NCI-H1694 (cell line): ENCODE measurements around the gene TOR4A.
"Not testable (repeated sequence)": the region's sequence is repeated elsewhere in the genome, so short reads cannot be mapped to it uniquely, and the experiment has no call there.

Experiments
- DNase-seq: peaks from one replicate; lab custom pipeline; 2025; lab: John Stamatoyannopoulos, UW

TOR4A gene

DNA sequence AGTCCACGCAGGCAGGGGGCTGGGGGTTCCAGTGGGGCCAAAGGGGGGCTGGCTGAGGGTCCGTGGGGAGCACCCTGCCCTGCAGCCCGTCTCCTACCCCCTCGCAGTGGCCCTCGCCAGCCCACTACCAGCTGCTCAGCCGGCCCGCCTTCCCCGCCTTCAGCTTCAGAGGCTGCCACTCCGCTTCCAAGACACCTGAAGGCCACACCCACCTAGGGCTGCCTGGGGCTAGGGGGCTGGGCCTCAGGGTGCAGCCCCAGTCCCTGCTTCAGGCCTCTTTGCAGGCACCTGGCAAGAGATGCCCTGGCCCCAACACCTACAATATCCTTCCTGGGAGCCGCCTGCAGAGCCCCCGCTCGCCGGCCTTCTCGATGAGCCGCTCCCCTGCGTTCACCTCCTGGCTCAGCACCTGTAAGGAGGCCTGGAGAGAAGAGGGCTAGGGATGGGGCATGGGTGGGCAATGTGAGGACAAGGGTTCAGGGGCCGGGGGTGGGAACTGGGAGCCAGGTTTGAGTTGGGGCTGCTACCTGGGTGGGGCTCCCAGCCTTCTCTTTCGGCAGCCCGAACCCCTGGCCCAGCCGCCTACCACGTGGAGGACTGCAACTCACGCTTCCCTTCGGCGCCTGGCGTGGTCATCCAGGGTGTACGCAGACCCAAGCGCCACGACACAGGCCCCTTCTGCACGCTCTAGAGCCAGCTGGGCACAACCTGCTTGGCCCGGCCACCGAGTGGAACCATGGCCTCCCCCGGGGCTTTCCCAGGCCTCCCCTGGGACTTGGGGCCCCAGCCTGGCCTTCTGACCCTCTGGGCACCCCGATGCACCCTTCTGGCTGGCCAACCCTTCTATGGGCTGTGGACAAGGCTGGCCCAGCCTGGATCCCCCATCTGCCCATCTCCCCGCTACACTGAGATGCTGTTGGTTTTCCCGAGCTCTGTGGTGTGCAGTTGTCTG is 24.7 kb upstream of the TOR4A start:
- no peak for DNase-seq

DNA sequence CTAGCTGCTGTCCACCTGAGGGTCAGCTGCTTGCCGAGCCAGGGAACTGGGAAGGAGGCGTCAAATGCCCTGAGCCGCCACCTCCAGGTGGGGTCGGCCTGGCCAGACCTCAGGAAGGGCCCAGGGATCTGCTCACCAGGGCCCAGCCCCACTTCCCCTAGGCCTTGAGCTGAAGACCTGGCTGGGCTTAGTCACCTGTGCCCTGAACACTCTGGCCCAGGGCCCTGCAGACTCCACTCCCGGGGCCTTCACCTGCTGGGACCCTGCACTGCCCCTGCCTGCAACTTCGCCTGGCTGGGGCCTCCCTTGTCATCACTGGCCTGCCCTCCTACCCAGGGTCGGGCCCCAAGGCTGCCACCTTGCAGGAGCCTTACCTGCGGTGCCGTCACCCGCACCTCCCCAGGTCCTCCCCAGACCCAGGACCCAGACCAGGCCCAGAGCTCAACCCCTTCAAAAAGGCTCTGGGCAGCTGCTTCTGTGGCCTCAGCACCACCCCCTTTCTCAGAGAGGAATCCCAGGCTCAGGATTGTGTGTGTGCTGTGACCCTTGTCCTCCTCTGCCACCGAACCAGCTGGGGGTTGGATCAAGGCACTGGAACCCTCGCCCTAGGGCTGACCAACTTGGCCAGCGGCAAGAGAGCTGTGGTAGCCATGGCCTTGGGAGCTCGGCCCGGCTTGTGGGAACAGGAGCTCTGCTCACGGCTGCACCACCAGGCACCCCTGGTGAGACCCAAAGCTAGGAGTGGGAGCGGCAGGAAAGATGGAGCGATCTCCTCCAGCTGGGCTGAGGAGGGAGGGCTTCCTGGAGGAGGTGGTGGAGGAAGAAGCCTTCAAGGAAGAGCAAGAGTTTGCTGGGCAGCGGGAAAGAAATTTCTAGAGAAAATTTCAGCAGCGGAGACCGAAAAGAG is 23.6 kb upstream of the TOR4A start:
- no peak for DNase-seq

DNA sequence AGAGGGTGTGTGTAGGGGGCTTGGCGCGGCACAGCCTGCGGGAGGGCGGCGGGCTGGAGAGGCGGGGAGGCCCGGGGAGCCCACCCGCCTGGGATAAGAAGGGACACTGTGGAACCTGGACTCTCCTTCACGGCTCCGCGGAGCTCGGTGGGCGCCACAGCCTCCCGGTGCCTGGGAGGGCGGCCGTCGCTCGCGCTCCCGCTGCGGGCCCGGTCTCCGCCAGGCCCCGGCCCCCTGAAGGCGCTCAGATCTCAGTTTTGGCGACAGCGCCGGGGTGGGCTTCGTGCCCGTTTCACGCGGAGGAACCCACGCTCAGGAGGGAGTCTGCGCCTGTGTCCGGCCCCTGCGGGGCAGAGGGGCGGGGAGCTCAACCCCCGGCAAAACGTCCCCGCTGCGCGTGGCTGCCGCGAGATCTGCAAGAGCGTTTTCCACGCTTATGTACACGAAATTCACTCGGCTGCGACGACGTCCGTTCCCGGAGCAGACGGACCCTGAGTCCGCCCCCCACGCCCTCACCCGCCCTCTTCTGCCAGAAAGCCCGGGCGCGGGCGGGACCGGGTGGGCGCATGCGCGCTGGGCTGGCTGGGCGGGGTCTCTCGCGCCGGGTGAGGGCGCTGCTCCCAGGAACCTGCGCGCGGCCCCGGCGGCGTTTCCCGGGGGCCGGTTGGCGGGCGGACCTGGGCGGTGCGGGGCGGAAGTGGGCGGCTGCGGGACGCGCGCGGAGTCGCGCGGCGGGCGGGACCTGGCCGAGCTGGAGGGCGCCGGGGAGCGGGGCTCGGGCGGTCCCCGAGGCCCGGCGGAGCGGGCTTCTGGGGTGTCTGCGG is 22.7 kb upstream of the TOR4A start, which contains the start of gene NELFB:
NELFB (plus strand) TSS at position 704 of the 824 bp plus-strand sequence.
- no peak for DNase-seq

DNA sequence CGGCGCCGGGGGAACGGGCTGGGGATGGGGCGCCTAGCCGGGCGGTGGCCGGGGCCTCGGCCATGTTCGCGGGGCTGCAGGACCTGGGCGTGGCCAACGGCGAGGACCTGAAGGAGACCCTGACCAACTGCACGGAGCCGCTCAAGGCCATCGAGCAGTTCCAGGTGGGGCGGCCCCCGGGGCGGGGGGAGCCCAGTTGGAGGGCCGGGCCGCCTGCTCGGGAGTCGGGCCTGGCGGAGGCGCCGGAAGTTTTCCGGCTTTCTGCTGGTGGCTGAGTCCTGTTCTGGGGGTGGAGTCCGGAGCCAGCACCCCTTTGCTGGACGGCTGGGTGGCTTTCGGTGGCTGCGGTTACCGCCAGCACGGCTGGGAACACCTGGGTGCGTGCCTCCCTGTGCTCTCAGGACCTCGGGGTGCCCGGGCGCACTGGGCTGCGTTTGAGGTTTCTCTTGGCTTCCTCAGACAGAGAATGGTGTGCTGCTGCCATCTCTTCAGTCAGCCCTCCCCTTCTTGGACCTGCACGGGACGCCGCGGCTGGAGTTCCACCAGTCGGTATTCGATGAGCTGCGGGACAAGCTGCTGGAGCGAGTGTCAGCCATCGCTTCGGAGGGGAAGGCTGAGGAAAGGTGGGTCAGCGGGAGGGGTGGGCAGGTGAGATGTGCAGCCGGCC is 21.9 kb upstream of the TOR4A start:
- no peak for DNase-seq

DNA sequence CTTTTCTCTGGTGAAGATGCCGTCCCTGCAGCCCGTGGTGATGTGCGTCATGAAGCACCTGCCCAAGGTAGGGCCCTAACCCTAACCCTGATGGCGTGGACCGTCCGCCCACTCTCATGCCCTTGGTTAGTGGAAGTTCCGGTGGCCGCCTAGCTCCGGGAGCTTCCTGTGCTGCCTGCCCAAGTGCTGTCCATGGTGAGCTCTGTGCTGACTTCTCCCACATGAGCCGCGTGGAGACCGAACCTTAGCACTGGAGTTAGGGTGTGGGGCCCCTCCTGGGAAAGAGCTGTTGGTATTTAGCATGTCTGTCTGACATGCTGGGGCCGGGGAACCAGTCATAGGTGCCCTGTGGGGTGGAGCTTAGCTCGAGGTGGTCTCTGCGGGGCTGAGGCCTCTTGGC is 21.2 kb upstream of the TOR4A start:
- DNase-seq: no peak

DNA sequence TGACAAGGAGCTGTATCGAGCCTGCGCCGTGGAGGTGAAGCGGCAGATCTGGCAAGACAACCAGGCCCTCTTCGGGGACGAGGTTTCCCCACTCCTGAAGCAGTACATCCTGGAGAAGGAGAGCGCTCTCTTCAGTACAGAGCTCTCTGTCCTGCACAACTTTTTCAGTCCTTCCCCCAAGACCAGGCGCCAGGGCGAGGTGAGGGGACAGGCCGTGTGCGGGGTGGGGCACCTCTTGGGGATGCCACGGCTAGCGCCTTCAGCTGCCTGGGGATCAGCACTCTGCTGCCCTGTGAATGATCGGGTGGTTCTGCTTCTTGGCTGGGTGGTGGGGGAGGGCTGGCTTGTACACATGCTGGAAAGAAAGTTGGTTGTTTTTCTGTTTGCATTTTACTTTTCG is 20.7 kb upstream of the TOR4A start:
- no peak for DNase-seq

DNA sequence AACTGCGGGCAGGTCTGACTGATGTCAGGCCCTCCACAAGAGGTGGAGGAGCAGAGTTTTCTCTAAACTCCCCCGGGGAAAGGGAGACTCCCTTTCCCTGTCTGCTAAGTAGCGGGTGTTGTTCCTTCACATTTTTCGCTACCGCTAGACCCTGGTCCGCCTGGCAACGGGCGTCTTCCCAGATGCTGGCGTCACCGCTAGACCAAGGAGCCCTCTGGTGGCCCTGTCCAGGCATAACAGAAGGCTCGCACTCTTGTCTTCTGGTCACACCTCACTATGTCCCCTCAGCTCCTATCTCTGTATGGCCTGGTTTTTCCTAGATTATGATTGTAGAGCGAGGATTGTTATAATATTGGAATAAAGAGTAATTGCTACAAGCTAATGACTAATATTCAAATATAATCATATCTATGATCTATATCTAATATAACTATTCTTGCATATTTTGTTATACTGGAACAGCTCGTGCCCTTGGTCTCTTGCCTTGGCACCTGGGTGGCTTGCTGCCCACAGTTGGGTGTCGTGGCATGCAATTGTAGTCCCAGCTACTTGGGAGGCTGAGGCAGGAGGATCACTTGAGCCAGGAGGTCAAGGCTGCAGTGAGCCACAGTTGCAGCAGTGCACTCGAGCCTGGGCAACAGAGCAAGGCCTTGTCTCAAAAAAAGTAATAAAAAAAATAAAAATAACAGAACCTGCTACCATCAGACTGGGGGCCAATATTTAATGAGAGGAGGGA is 15.2 kb upstream of the TOR4A start:
- not testable (repeated sequence) for DNase-seq

DNA sequence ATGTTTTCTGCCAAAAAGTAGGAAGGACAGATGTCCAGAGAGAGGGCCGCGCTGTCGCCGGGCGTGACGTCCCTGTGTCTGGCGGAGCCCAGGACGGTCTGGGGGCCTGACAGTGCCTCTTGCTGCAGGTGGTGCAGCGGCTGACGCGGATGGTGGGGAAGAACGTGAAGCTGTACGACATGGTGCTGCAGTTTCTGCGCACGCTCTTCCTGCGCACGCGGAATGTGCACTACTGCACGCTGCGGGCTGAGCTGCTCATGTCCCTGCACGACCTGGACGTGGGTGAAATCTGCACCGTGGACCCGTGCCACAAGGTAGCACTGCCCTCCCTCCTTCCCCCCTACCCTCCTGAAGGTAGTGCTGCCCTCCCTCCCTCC is 14.6 kb upstream of the TOR4A start:
- DNase-seq: no peak

DNA sequence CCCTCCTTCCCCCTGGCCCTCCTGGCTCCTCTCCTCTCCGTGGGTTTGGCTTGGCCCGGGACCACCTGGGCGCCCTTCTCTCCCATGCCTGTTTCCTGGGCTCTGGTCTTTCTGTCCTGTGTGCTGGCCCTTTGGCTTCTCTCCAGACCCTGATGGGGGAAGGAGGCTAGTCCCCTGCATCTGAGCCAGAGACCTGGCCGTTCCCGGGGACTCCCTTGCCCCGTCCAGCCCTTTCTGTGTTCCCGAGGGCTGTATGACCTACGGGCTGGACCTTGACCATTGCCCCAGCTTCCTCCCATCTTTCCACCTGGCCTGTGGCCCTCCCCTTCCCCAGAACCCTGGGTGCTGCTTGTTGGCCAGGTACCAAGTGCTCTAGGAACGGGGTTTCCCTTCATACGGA is 14.0 kb upstream of the TOR4A start:
- DNase-seq: no peak

DNA sequence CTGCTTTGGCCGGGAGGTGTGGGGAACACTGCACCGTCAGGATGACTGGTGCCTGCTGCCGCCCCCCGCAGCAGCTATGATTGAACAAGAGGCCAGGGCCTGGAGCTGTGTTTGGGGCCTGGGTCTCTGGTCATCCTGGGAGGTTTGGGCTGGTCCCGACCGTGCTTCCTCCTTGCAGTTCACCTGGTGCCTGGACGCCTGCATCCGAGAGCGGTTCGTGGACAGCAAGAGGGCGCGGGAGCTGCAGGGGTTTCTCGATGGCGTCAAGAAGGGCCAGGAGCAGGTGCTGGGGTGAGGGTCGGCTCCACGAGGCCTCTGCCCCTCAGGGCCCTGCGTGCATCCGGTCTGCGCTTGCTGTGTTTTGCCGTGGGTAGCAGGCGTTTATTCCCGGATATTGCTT is 13.5 kb upstream of the TOR4A start:
- no peak for DNase-seq

DNA sequence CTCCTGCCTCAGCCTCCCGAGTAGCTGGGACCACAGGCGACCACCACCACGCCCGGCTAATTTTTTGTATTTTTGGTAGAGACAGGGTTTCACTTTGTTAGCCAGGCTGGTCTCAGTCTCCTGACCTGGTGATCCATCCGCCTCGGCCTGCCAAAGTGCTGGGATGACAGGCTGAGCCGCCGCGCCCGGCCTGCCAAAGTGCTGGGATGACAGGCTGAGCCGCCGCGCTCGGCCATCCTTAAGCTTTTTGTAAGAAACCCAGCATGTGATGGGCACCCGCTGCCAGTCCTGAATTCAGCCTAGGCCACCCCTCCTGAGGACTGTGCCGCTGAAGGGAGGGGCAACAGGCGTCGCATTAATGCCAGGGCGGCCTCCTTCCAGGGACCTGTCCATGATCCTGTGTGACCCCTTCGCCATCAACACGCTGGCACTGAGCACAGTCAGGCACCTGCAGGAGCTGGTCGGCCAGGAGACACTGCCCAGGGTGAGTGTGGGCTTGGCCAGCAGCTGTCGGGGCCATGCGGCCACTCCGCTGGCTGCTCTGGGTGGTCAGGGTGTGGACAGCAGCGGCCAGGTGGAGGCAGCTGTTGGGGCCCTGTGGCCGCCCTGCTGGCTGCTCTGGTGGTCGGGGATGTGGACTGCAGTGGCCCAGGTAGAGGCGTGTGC is 11.9 kb upstream of the TOR4A start:
- no peak for DNase-seq

DNA sequence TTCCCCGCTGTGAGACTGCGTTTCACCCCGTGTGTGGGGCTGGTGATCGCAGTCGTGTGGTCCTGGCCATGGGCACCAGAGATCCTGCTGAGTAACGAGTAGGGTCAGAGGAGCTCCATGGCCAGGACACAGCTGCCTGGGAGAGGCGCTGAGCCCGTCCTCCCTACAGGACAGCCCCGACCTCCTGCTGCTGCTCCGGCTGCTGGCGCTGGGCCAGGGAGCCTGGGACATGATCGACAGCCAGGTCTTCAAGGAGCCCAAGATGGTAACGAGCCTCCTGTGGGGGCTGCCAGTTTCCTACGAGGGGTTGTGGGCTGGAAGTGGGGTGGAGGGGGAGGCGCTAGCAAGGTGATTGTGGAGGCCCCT is 11.4 kb upstream of the TOR4A start:
- DNase-seq: no peak

DNA sequence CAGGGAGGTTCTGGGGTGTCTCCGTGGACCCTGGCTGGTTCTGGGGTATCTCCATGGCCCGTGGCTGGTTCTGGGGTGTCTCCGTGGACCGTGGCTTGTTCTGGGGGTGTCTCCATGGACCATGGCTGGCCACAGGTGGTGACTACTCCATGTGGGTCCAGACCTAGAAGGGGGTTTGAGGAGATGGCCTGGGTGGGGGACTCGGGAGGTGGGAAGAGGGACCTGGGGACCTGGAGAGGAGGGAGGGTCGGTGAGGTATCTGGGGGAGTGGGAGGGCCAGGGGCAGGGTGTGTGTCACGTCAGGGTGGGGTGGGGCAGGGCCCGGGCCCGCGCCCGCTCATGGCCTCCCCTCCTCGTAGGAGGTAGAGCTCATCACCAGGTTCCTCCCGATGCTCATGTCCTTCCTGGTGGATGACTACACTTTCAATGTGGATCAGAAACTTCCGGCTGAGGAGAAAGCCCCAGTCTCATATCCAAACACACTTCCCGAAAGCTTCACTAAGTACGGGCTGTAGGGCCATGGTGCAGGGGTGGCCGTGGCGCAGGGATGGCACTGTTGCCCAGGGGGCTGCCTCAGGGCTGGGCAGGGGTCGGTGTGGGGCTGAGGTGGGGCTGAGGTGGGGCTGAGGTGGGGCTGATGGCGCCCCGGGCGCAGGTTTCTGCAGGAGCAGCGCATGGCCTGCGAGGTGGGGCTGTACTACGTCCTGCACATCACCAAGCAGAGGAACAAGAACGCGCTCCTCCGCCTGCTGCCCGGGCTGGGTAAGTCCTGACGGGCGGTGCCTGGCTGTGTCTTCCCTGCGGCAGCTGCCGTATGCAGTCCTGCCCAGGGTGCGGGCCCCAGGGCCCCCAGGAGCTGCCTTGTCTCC is 10.7 kb upstream of the TOR4A start:
- no peak for DNase-seq

DNA sequence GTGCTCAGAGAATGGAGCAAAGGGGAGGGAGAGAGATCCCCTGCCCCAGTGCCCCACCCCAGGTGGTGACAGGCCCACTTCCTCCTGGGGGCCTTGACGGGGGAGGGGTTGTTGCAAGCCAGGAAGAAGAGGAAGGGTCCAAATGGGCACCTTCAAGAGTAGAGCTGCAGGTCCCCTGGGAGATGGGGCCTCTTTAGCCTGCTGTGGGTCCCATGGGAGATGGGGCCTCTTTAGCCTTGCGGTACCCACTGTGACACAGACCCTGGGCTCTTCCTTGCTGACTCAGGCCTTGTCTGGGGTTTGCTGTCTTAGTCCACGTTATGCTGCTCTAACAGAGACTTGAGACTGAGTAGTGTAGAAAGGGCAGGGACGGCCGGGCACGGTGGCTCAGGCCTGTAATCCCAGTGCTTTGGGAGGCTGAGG is 9.6 kb upstream of the TOR4A start:
- DNase-seq: no peak

DNA sequence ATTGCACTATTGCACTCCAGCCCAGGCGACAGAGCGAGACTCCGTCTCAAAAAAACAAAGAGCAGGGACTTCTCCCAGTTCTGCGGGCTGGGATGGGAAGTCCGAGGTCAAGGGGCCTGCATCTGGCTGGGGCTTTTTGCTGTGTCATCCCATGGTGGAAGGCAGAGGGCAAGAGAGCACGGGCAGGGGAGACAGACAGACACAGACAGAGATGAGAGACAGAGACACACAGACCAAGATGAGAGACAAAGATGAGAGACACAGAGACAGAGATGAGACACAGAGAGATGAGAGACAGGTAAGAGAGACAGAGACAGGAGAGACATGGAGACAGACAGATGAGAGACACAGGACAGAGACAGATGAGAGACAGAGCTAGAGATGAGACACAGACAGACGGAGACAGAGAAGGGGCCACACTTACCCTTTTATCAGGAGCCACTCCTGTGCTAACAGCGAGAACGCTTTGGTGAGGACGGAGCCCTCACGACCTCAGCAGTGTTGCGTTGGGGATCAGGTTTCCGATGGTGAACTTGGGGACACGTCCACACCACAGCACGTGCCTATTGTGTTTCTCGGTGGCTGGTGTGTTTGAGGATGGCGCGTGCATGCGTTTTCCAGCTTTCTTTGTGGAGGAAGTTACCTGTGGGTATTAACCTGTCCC is 8.9 kb upstream of the TOR4A start:
- DNase-seq: no peak

DNA sequence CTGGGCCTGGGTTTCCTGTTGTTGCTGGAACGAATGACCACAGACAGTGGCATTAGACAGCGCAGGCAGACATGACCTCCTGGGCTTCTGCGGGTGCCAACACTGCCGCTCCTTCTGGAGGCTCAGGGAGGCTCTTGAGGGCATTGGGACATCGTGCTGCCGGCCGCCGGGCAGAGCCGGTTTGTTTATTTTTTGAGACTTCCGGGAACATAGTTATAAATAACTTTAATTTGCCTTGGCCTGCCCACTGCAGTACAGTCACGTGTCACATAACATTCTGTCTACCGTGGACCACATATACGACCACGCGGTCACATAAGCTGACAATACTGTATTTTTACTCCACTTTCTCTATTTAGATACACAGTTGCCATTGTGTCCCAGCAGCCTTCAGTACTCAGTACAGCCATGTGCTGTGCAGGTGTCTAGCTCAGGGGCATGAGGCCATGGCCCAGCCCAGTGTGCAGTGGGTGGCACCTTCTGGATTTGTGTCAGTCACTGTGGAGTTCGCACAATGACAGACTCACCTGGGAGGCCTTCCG is 8.2 kb upstream of the TOR4A start:
- DNase-seq: no peak

DNA sequence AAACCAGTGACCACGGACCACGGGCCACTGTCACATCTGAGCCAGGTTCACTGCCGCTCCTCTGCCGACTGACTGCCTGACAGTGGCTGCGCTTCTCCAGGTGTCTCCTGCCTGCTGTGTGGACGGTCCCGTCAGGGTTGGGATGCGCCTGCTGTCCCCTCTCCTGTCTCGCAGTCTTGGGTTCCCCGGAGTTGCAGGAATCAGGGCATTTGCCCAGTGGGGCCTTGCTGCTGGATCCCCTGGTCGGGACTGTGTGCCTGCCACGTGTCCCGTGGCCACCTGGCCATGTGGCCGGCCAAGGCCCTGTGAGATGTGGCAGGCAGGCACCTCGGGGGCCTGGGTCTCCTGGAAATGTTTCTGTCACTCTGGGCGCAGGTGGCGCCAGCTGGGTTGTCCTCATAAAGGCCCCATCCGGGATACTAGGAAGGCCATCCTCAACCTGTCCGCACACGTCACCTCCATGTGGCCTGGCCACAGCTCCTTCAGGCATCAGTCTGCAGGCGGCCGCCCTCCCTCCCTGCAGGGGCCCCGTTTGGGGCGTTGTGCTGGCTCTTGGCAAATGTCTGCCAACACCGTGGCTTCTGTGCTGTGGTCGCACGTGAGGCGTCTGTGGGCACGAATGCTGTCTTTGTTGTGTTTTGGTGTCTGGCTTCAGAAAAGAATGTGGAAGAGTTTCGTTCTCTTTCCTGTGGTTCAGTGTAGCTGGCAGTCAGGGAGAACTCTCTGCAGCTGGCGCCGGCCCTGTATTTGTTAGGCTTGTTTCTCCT is 6.4 kb upstream of the TOR4A start:
- no peak for DNase-seq

DNA sequence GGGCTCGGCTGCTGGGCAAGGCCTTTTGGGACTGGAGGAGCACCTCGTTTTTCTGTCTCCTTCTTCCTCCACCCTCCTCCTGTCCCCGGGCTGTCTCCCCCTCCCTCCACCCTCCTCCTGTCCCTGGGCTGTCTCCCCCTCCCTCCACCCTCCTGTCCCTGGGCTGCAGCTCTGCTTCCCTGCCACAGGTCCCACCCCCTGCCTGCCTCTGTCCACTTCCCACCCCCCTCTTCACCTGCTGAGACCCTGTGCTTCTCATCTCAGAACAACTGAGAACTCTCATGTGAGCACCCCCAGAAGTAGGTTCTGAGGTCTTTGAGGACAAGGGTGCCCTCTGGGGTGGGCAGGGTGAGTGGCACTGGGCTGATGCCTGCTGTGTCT is 5.8 kb upstream of the TOR4A start:
- no peak for DNase-seq
